ENCODE results near the gene NOS3.

NOS3 gene

DNA sequence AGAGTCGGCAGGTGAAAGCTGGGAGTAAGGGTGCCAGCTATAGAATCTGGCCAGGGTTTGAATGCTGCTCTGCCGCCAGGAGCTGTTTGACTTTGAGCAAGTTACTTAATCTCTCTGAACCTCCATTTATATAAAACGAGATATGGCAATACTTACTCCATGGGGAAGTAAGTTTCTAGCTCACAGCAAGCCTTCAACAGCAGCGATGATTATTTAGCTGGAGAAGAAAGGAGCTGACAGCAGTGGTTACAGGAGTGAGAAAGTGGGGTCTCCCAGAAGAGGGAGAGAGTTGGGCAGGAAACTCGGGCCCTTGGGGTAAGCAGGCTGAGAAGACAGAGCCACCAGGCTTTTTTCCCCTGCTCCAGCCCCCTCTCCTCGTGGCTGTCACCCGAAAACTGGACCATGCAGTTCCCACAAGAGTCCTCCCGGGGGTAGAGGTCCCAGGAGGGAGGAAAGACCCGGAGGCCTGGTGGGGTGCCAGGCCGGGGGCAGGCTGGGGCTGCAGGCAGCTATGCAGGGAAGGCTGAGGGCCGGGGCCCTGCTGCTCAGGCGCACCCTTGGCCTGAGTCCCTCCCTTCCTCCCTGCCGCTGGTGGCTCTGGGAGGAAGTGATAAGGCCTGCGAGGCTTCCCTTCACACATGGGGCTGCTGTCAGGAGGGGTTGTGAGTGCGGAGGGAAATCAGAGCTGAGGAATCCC is 3.5 kb downstream of the NOS3 start:
- no peak overlapping the region for H3K4me3 ChIP-seq (ENCODE audit: low read depth, low read length)
- TF ChIP-seq, protein P1, sequence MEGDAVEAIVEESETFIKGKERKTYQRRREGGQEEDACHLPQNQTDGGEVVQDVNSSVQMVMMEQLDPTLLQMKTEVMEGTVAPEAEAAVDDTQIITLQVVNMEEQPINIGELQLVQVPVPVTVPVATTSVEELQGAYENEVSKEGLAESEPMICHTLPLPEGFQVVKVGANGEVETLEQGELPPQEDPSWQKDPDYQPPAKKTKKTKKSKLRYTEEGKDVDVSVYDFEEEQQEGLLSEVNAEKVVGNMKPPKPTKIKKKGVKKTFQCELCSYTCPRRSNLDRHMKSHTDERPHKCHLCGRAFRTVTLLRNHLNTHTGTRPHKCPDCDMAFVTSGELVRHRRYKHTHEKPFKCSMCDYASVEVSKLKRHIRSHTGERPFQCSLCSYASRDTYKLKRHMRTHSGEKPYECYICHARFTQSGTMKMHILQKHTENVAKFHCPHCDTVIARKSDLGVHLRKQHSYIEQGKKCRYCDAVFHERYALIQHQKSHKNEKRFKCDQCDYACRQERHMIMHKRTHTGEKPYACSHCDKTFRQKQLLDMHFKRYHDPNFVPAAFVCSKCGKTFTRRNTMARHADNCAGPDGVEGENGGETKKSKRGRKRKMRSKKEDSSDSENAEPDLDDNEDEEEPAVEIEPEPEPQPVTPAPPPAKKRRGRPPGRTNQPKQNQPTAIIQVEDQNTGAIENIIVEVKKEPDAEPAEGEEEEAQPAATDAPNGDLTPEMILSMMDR (IDR thresholded peaks at IDR 0.05; ENCODE audit: low read depth, low read length), result no peak
- no peak for DNase-seq (ENCODE audit: low read depth, low spot score)
- in situ Hi-C loops (cut with HindIII; ENCODE audit: low sequenced_read_pairs), result no loop called here

DNA sequence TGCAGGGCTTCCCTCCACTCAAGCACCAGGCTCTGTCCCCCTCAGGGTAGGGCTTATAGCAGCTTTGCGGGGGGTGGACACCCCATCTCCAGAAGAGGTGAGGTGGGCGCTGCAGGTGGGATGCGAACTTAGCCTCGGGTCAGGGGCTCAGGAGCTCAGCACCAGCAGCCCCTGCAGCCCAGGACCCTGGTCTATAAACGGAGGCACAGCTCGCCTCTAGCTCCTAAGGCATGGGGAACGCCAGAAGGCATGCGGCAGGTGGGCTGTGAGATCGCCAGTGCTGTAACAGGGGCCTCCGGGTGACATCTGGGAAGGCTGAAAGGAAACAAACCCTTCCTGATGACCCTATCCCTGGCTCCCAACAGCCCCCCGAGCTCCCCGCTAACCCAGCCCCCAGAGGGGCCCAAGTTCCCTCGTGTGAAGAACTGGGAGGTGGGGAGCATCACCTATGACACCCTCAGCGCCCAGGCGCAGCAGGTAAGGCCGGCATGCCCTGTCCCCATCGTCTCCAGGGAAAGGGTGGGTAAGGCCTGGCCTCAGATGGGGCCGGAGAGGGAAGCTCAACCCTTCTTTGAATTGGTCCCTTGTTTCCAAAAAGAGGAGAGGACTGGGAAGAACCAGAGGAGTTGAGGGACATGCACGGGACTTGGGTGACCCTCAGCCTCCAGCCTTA is 4.2 kb downstream of the NOS3 start:
- no peak for DNase-seq (ENCODE audit: low read depth, low spot score)
- TF ChIP-seq, protein P1 (IDR thresholded peaks at IDR 0.05; ENCODE audit: low read depth, low read length), result no peak
- in situ Hi-C loops (cut with HindIII; ENCODE audit: low sequenced_read_pairs), result no loop called here
- H3K4me3 ChIP-seq (ENCODE audit: low read depth, low read length), result no peak overlapping the region

DNA sequence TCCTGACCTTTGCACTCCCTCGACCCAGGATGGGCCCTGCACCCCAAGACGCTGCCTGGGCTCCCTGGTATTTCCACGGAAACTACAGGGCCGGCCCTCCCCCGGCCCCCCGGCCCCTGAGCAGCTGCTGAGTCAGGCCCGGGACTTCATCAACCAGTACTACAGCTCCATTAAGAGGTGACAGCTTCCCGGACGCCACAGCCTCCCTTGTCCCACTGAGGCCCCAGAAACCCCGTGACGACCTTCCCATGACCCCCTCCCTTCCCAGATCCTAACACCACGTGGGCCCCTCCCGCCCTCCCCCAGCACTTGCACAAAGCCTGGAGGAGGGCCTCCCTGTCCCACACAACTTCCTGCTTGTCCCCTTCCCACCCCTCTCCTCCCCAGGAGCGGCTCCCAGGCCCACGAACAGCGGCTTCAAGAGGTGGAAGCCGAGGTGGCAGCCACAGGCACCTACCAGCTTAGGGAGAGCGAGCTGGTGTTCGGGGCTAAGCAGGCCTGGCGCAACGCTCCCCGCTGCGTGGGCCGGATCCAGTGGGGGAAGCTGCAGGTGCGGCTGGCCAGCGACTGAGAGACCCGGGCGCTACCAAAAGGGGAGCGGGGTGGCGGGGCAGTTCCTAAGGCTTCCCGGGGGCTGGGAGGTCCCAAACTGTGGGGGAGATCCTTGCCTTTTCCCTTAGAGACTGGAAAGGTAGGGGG is 5.7 kb downstream of the NOS3 start:
- TF ChIP-seq, protein P1 (IDR thresholded peaks at IDR 0.05; ENCODE audit: low read depth, low read length), result no peak
- in situ Hi-C loops (cut with HindIII; ENCODE audit: low sequenced_read_pairs), result no loop called here
- no peak for DNase-seq (ENCODE audit: low read depth, low spot score)
- H3K4me3 ChIP-seq (ENCODE audit: low read depth, low read length), result no peak overlapping the region

DNA sequence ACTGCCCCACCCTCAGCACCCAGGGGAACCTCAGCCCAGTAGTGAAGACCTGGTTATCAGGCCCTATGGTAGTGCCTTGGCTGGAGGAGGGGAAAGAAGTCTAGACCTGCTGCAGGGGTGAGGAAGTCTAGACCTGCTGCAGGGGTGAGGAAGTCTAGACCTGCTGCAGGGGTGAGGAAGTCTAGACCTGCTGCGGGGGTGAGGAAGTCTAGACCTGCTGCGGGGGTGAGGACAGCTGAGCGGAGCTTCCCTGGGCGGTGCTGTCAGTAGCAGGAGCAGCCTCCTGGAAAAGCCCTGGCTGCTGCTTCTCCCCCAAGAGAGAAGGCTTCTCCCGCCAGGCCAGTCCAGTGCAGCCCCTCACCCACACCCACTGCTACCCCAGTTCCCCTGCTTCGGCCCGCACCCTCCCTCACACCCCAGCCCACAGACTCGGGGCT is 6.3 kb downstream of the NOS3 start:
- H3K4me3 ChIP-seq (ENCODE audit: low read depth, low read length), result no peak overlapping the region
- no peak for DNase-seq (ENCODE audit: low read depth, low spot score)
- TF ChIP-seq, protein P1 (IDR thresholded peaks at IDR 0.05; ENCODE audit: low read depth, low read length), result no peak
- in situ Hi-C loops (cut with HindIII; ENCODE audit: low sequenced_read_pairs), result no loop called here

DNA sequence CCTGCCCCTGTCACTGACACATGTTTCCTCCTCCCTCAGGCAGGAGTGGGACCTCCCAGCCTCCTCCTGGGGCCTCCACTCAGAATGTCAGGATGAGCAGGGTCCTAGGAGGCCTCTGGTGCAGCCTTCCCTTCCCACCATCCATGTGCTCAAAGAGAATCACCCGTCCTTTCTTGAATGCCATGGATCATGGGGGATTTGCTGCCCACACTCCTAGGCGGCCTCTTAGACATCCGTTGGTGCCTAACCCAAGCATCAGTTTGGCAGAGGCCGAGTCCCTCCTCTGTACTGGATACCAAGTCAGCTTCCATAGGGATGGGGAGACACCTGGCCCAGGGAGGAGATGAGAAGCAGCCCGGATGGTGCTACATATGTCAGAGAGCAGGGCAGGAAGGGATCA is 7.0 kb downstream of the NOS3 start:
- TF ChIP-seq, protein P1 (IDR thresholded peaks at IDR 0.05; ENCODE audit: low read depth, low read length), result no peak
- in situ Hi-C loops (cut with HindIII; ENCODE audit: low sequenced_read_pairs), result no loop called here
- H3K4me3 ChIP-seq (ENCODE audit: low read depth, low read length), result no peak overlapping the region
- no peak for DNase-seq (ENCODE audit: low read depth, low spot score)

DNA sequence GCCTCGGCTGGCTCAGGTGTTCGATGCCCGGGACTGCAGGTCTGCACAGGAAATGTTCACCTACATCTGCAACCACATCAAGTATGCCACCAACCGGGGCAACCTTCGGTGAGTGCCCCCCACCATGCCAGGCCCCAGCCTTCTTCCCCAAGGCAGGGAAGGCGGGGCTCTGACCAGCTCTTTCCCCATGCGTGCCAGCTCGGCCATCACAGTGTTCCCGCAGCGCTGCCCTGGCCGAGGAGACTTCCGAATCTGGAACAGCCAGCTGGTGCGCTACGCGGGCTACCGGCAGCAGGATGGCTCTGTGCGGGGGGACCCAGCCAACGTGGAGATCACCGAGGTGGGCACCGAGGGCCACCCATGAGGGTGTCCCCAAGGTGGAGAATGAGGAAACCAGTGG is 7.5 kb downstream of the NOS3 start:
- no peak overlapping the region for H3K4me3 ChIP-seq (ENCODE audit: low read depth, low read length)
- TF ChIP-seq, protein P1 (IDR thresholded peaks at IDR 0.05; ENCODE audit: low read depth, low read length), result no peak
- DNase-seq (ENCODE audit: low read depth, low spot score), result no peak
- in situ Hi-C loops (cut with HindIII; ENCODE audit: low sequenced_read_pairs), result no loop called here

Data from astrocyte of the spinal cord (primary cell).